DMS79 treated with DMSO at 0.1 percent for 48 hours (cell line): ENCODE data around the gene CDHR4.
"Not testable (repeated sequence)": the region's sequence is repeated elsewhere in the genome, so short reads cannot be mapped to it uniquely, and the experiment has no call there.

Experiments used
- DNase-seq: peaks from one replicate; lab custom pipeline; 2025; lab: John Stamatoyannopoulos, UW

Gene CDHR4

DNA sequence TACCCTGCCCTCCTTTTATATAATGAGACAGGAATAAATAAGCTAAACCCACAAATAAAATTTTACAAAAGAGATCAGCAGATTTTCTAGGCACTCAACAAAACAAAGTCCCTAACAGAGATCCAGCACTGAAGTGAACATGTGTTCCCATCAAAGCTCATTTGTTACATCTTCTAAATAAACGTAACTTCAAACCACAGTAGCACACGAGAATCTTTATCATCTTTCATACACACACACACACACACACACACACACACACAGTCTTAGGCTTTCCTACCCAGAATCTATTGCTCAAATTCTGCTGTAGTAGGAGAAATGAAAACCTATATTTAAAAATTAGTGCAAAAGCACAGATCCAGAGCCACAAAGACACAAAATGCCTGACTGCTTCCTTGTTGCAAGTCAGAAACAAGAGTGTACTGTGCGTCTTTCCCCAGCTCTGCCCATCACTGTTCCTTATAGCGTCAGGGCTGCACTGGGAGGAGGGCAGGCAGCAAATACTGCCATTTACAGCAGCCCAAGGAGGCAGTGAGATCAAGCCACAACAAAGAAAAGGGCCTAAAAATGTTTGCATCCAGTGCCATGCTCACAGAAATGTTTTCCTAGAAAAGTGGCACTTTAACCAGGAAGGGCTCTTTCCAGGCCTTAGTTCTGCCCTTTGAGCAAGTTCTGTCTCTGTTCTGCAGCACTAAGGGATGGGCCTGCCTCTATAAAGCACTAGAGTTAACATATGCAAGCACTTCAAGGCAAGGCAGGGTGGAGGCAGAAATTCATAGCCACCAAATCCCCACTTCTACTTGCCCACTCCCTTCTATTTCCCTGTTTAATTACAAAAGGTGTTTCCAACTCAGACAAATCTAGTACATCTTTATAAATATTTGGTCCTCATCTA, 19.3 kb downstream of the CDHR4 start:
- no peak for DNase-seq

DNA sequence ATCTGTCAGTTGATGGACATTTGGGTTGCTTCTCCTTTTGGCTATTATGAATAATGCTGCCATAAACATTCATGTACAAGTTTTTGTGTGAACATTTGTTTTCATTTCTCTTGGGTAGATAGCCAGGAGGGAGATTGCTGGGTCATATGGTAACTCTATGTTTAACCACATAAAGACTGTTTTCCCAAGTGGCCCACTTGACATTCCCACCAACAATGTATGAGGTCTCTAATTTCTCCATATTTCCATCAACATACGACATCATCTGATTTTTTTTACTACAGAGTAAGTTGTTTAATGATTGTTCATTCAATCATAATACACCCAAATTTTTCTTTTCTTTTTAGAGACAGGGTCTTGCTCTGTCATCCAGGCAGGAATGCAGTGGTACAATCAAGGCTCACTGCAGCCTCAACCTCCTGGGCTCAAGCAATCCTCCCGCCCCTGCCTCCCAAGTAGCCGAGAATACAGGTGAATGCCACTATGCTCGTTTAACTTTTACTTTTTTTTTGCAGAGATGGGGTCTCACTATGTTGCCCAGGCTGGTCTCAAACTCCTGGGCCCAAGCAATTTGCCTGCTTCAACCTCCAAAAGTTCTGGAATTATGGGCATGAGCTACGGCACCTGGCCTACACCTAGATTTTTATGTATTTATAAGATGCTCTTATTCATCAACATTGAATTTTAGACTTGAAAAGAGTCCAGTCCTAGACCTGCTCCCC, 20.2 kb downstream of the CDHR4 start:
- no peak for DNase-seq

GRCh38 chr3:49776101-49776500, 23.6 kb downstream of the CDHR4 start:
- DNase-seq = not testable (repeated sequence)

- no peak for DNase-seq
Observed at GRCh38 chr3:49775538-49775937, 24.1 kb downstream of the CDHR4 start.

GRCh38 chr3:49772703-49773102, 27.0 kb downstream of the CDHR4 start:
- DNase-seq = no peak

DNA sequence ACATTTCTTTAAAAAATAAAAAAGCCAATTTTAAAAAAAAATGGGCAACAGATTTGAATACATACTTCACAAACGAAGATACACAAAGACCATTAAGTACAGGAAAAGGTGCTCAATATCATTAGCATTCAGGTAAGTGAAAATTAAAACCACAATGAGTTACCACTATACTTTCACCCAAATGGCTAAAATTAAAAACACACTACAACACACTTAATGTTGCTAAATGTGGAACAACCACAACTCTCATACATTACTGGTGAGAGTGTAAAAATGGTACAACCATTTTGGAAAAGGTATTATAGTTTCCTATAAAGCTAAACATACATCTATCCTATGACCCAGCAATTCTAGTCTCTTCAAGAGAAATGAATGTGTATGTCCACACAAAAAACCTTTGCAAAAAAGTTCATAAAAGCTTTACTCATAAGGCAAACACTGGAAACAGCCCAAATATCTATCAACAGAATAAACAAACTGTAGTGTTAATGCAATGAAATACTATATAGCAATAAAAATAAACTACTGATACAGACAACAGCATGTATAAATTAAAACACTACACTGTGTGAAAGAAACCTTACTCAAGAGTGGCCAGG, 28.2 kb downstream of the CDHR4 start:
- no peak for DNase-seq

GRCh38 chr3:49769926-49770325, 29.7 kb downstream of the CDHR4 start:
- DNase-seq = no peak

DNA sequence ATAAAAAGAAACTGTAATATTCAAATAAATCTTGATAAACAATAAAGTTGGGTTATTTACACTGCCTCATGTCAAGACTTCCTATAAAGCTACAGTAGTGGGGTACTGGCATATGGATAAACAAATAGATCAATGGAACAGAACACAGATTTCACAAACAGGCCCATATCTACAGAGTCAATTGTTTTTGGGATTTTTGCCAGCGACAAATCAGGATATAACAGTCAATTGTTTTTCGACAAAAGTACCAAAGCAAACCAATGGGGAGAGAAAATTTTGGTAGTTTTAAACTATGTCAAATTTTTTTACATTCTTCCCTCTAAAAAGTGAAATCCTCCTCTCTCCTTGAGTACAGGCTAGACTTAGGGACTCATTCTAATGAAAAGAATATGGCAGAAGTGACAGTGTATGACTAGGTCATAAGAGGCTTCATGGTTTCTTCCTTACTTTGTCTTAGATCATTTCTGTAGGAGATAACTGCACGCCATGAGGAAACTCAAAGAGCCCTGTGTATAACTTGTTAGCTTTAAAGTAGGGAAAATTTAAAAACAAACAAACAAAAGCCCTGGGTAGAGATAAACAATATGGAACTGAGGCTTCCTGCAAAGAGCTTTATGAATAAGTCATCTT, 30.3 kb downstream of the CDHR4 start:
- DNase-seq = no peak

DNA sequence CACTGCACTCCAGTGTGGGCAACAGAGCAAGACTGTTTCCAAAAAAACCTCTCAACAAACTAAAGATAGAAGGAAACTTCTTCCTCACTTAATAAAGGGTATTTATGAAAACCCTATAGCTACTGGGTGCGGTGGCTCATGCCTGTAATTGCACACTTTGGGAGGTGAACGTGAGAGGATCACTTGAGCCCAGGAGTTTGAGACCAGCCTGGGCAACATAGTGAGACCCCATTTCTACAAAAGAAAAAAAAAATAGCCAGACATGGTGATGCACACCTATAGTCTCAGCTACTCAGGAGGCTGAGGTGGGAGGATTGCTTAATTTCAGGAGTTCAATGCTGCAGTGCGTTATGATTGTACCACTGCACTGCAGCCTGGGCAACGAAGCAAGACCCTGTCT, 35.7 kb downstream of the CDHR4 start:
- no peak for DNase-seq

DNA sequence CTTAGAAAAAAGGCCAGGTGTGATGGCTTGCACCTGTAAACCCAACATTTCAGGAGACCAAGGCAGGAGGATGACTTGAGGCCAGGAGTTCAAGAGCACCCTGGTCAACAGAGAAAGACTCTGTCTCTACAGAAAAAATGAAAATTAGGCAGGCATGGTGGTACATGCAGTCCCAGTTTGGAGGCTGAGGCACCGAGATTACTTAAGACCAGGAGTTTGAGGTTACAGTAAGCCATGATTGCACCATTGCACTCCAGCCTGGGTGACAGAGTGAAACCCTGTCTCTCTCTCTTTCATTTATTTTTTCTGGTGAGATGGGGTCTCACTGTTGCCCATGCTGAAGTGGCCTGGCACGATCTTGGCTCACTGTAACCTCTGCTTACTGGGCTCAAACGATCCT, 38.0 kb downstream of the CDHR4 start:
- no peak for DNase-seq

GRCh38 chr3:49759226-49759625, 40.4 kb downstream of the CDHR4 start:
- DNase-seq = no peak

DNA sequence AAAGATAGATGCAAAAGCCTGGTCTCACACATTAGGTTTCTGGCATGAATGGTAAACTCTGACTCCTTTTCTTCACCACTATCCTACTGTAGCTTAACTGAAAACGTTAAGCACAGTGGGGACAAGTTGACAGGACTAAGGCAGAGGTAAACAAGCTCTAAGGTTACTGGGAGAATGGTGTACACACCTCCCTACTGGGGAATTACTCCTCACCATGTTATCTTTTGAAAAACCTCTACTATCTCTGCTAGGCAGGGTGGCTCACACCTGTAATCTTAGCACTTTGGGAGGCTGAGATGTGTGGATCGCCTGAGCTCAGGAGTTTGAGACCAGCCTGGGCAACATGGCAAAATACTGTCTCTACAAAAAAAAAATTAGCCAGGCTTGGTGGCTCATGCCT, 42.5 kb downstream of the CDHR4 start:
- no peak for DNase-seq

DNA sequence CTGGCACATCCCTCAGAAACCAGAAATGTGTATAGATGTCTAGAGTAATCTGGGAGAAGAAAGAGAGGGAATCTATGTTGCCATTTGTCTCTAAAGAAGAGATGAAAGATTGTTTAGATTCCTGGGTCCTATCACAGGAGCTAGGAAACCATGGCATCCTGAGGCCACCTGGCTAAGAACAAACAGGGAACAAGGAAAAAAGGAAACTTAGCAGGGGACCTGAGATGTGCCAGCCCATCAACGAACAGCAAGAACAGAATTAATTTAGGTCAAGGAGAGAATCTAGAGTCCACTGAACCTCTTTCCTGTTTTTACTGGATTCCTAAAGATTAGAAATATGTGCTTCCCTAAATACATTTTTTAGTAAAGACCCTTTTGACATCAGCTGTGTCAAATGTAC, 43.6 kb downstream of the CDHR4 start:
- DNase-seq = no peak

DNA sequence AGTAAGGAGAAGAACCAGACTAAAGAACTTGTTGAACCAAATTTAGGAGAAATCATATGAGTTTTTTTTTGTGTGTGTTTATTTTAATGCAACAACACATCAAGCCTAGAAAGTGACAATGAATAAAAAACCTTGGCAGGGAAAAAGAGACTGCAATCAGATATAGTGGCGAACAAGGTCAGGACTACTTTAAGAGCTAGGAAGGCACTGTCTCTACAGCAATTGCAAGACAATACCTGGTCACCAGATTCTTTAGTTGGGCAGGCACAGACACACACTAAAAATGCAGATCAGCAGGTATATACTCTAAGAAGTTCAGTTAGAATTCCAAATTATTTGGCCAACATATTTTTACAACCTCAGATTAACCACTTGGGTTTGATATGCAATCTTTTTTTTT, 45.1 kb downstream of the CDHR4 start:
- no peak for DNase-seq

- DNase-seq = no peak
Observed at GRCh38 chr3:49751501-49751900, 48.2 kb downstream of the CDHR4 start.

DNA sequence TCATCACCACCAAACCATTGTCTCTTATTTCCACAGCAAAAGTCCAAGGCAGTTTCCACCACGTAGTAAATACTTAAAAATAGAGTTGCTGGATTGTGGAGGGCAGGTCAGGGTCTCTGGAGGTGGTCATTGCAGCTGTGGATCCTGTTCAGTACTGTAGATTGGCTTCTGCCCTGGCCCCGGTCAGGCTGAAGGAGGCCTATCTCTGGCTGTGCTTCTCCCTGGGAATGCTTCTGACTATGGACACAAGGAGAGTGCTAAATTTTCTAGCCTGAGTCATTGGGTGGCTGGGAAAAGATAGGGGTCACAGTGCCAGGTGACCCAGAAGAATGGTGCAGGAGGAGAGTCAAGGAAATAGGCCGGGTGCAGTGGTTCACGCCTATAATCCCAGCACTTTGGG, 49.6 kb downstream of the CDHR4 start:
- no peak for DNase-seq

- not testable (repeated sequence) for DNase-seq
Observed at GRCh38 chr3:49748874-49749273, 50.8 kb downstream of the CDHR4 start.

DNA sequence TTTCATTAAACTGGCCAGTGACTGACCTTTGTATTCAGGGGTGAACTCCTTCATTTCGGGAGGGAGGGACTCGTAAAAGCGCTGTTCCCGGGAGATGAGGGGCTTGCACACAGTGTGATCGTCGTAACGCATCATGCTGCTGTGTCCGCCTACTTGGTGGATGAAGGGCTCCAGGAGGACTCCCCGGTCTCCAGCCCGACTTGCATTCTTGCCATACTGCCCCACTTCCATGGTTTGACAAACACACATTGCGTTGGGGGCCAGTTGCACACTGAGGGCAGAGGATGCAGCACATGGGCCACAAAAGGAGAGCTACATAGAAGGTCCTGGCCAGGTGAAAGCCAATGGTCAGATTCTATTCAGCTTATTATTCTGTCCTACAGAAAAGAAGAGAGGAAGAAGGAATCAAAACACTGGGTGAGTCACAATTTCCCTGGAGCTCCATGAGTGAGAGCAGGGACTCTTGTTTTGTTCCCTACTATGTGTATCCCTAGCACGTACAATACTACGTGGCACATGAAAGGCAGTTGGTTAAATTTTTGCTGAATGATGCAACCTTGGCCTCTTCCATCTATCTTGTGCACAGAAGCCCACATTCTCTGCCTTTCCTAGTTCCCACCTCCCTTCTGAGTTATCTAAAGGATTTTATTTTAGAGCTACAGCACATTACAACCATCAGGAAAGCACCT, 51.7 kb downstream of the CDHR4 start:
- DNase-seq = no peak

DNA sequence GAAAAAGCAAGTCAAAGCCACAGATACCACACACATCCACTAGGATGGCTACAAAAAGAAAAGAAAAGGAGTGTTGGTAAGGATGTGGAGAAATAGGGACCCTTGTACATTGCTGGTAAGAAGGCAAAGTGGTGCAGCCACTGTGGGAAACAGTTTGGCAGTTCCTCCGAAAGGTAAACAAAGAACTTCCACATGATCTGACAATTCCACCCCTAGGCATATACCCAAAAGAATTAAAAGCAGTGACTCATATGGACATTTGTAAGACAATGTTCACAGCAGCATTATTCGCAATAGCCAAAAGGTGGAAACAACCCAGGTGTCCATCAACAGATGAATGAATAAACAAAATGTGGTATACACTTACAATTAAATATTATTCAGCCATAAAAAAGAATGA, 53.7 kb downstream of the CDHR4 start:
- DNase-seq = no peak
